GM21825 (cell line): Measurements from ENCODE around the gene GNB4.

Source experiments
- ATAC-seq: cut with Tn5 transposase; IDR thresholded peaks from one replicate; pipeline ENCODE4 v1.9.1; 2021; ENCODE audit warnings: mild to moderate bottlenecking, moderate library complexity; ENCODE audit not compliant: unreplicated experiment

The GNB4 gene

GRCh38 chr3:179438841-179439240 lies 12.4 kb downstream of the GNB4 start:
- ATAC-seq: peak; percentile 93

- no peak for ATAC-seq
These were observed 14.8 kb downstream of the GNB4 start for GRCh38 chr3:179436517-179436916.

- peak; percentile 7 for ATAC-seq
These were observed 18.8 kb downstream of the GNB4 start for GRCh38 chr3:179432451-179432850.

GRCh38 chr3:179432021-179432420 lies 19.2 kb downstream of the GNB4 start:
- ATAC-seq: peak; percentile 58

- no peak for ATAC-seq
These were observed 20.9 kb downstream of the GNB4 start for GRCh38 chr3:179430277-179430870.

- ATAC-seq: no peak
These were observed 22.3 kb downstream of the GNB4 start for GRCh38 chr3:179428876-179429548.

- no peak for ATAC-seq
These were observed 26.2 kb downstream of the GNB4 start for GRCh38 chr3:179425075-179425474.

GRCh38 chr3:179421500-179421899 lies 29.8 kb downstream of the GNB4 start:
- no peak for ATAC-seq

- ATAC-seq: no peak
These were observed 32.7 kb downstream of the GNB4 start for GRCh38 chr3:179418610-179419009.

- ATAC-seq: no peak
These were observed 34.6 kb downstream of the GNB4 start for GRCh38 chr3:179416681-179417080.

GRCh38 chr3:179415377-179415776 lies 35.9 kb downstream of the GNB4 start:
- no peak for ATAC-seq

- ATAC-seq: no peak
These were observed 36.5 kb downstream of the GNB4 start for GRCh38 chr3:179414804-179415203.

GRCh38 chr3:179410999-179411398 lies 40.3 kb downstream of the GNB4 start:
- ATAC-seq: no peak

GRCh38 chr3:179410331-179410730 lies 40.9 kb downstream of the GNB4 start:
- no peak for ATAC-seq

GRCh38 chr3:179404307-179404706 lies 47.0 kb downstream of the GNB4 start:
- no peak for ATAC-seq

GRCh38 chr3:179402963-179403362 lies 48.3 kb downstream of the GNB4 start:
- no peak for ATAC-seq

GRCh38 chr3:179401561-179401960 lies 49.7 kb downstream of the GNB4 start:
- ATAC-seq: no peak

- ATAC-seq: no peak
These were observed 52.6 kb downstream of the GNB4 start for GRCh38 chr3:179398574-179399231.

GRCh38 chr3:179391906-179392305 lies 59.4 kb downstream of the GNB4 start:
- no peak for ATAC-seq

- ATAC-seq: no peak
These were observed 74.8 kb downstream of the GNB4 start for GRCh38 chr3:179376474-179376873.

GRCh38 chr3:179375091-179375999 lies 75.9 kb downstream of the GNB4 start:
- ATAC-seq: no peak
